DOHH2 (cell line): ENCODE data around the gene MAPK8IP1.

Experiments used
- H3F3A ChIP-seq: fragments of 200-600 bp; sonication (generic), shearing (Covaris generic); 2 replicates; pipeline ENCODE4 v1.6.0; 2016; ENCODE audit warnings: antibody characterized with exemption, mild to moderate bottlenecking; ENCODE audit not compliant: control insufficient read depth, insufficient read depth
- H3K27ac ChIP-seq: fragments of 200-600 bp; sonication (generic); 2 replicates; pipeline ENCODE4 v1.5.1; 2014; ENCODE audit warnings: low read depth, mild to moderate bottlenecking, low read length, moderate library complexity
- H3K27me3 ChIP-seq: fragments of 200-600 bp; sonication (generic); 2 replicates; pipeline ENCODE4 v1.6.1; 2014; ENCODE audit warnings: mild to moderate bottlenecking, low read length, mixed read lengths; ENCODE audit not compliant: control insufficient read depth
- H3K36me3 ChIP-seq: fragments of 200-600 bp; sonication (generic); 2 replicates; pipeline ENCODE4 v1.6.1; 2014; ENCODE audit warnings: mild to moderate bottlenecking, low read length, moderate library complexity, mixed read lengths; ENCODE audit not compliant: control insufficient read depth
- H3K4me1 ChIP-seq: fragments of 200-600 bp; sonication (generic); 2 replicates; pipeline ENCODE4 v1.6.1; 2014; ENCODE audit warnings: mild to moderate bottlenecking, low read length, mixed read lengths; ENCODE audit not compliant: control insufficient read depth
- H3K4me2 ChIP-seq: fragments of 200-600 bp; sonication (generic); 2 replicates; pipeline ENCODE4 v1.6.0; 2014; ENCODE audit warnings: mild to moderate bottlenecking, low read length, moderate library complexity
- H3K4me3 ChIP-seq: fragments of 200-600 bp; sonication (generic); 2 replicates; pipeline ENCODE4 v1.5.1; 2014; ENCODE audit warnings: mild to moderate bottlenecking, low read length, mixed read lengths
- H3K79me2 ChIP-seq: fragments of 200-600 bp; sonication (generic); 2 replicates; pipeline ENCODE4 v1.6.1; 2014; ENCODE audit warnings: mild to moderate bottlenecking, low read length, mixed read lengths; ENCODE audit not compliant: control insufficient read depth
- H3K9me2 ChIP-seq: fragments of 200-600 bp; sonication (generic); replicated peaks from 2 replicates; pipeline ENCODE4 v1.6.1; 2014; ENCODE audit warnings: mild to moderate bottlenecking, low read length, mixed read lengths; ENCODE audit not compliant: control insufficient read depth
- H3K9me3 ChIP-seq: fragments of 200-600 bp; sonication (generic); 2 replicates; pipeline ENCODE4 v1.6.1; 2014; ENCODE audit warnings: antibody characterized with exemption, low read length, mixed read lengths; ENCODE audit not compliant: control insufficient read depth, insufficient read depth
- H4K20me1 ChIP-seq: fragments of 200-600 bp; sonication (generic); 2 replicates; pipeline ENCODE4 v1.6.0; 2014; ENCODE audit warnings: low read depth, mild to moderate bottlenecking, antibody characterized with exemption, low read length, moderate library complexity; ENCODE audit not compliant: control insufficient read depth, insufficient read depth
- CTCF ChIP-seq: fragments of 200-600 bp; sonication (generic); IDR thresholded peaks from one replicate; pipeline ENCODE4 v1.5.1; 2014; ENCODE audit warnings: antibody characterized with exemption, mild to moderate bottlenecking, low read depth, low read length; ENCODE audit not compliant: poor library complexity, severe bottlenecking
- EZH2phosphoT487 ChIP-seq: fragments of 200-600 bp; sonication (generic); IDR thresholded peaks from 2 replicates; pipeline ENCODE4 v1.6.1; 2017; ENCODE audit warnings: borderline replicate concordance, mild to moderate bottlenecking, antibody characterized with exemption, low read length, moderate library complexity, mixed read lengths

The MAPK8IP1 gene

GRCh38 chr11:45924036-45924915 is 38.8 kb downstream of the MAPK8IP1 start:
- H3K4me3 ChIP-seq = peak overlapping the region; percentile 90
- no peaks in the 10 kb centered on the region for H3K9me2 ChIP-seq
- TF ChIP-seq EZH2phosphoT487 (no peak), CTCF (no peak)
- H4K20me1 ChIP-seq = 0 out of 2 replicates have a peak, but pooled peaks cover 3% of the 10 kb centered on the region
- peaks cover 20% of the 10 kb centered on the region for H3F3A ChIP-seq
- H3K36me3 ChIP-seq = peaks cover 42% of the 10 kb centered on the region
- H3K9me3 ChIP-seq = no peaks in the 10 kb centered on the region
- peak overlapping the region; percentile 66 for H3K27ac ChIP-seq
- peak overlapping the region; percentile 95 for H3K4me2 ChIP-seq
- H3K27me3 ChIP-seq = peaks cover 6% of the 10 kb centered on the region
- peaks cover 50% of the 10 kb centered on the region for H3K79me2 ChIP-seq
- H3K4me1 ChIP-seq = peaks cover 86% of the 10 kb centered on the region

GRCh38 chr11:45924927-45925326 is 39.5 kb downstream of the MAPK8IP1 start:
- H3K27me3 ChIP-seq = peaks cover 6% of the 10 kb centered on the region
- peak overlapping the region; percentile 90; the same call in 1 of the 2 replicates for H3K4me3 ChIP-seq
- H3K27ac ChIP-seq = no peak overlapping the region
- peak overlapping the region; percentile 95 for H3K4me2 ChIP-seq
- TF ChIP-seq EZH2phosphoT487 = no peak
- no peak for TF ChIP-seq CTCF
- peaks cover 53% of the 10 kb centered on the region for H3K79me2 ChIP-seq
- H3K4me1 ChIP-seq = peaks cover 86% of the 10 kb centered on the region
- no peaks in the 10 kb centered on the region for H3K9me3 ChIP-seq
- H3F3A ChIP-seq = peaks cover 24% of the 10 kb centered on the region
- H4K20me1 ChIP-seq = 0 out of 2 replicates have a peak, but pooled peaks cover 3% of the 10 kb centered on the region
- H3K9me2 ChIP-seq = no peaks in the 10 kb centered on the region
- H3K36me3 ChIP-seq = peaks cover 42% of the 10 kb centered on the region

- H4K20me1 ChIP-seq = 0 out of 2 replicates have a peak, but pooled peaks cover 3% of the 10 kb centered on the region
- no peak overlapping the region for H3K4me2 ChIP-seq
- peaks cover 42% of the 10 kb centered on the region for H3K36me3 ChIP-seq
- H3F3A ChIP-seq = peaks cover 25% of the 10 kb centered on the region
- no peaks in the 10 kb centered on the region for H3K9me3 ChIP-seq
- H3K79me2 ChIP-seq = peaks cover 53% of the 10 kb centered on the region
- H3K27me3 ChIP-seq = peaks cover 6% of the 10 kb centered on the region
- no peak overlapping the region for H3K27ac ChIP-seq
- peaks cover 86% of the 10 kb centered on the region for H3K4me1 ChIP-seq
- no peak overlapping the region for H3K4me3 ChIP-seq
- TF ChIP-seq EZH2phosphoT487 = no peak
- TF ChIP-seq CTCF = no peak
- H3K9me2 ChIP-seq = no peaks in the 10 kb centered on the region
Measured at GRCh38 chr11:45925550-45925949, 40.1 kb downstream of the MAPK8IP1 start.
